Coronary artery (tissue), 2 donors: ENCODE measurements around the gene SLC43A3.

Experiments
- DNase-seq: peaks from one replicate; pipeline ENCODE4 v3.0.0-alpha.2; 2017; ENCODE audit warnings: low spot score
- H3K27ac ChIP-seq, 2 donors: fragments of 200-600 bp; sonication (generic); one replicate each; pipeline ENCODE4 v1.5.1; 2016 to 2019
- H3K4me3 ChIP-seq: fragments of 200-600 bp; sonication (generic); 2 replicates; pipeline ENCODE4 v1.5.1; 2016; ENCODE audit warnings: mild to moderate bottlenecking, moderate library complexity
- CTCF ChIP-seq: fragments of 200-600 bp; sonication (generic); IDR thresholded peaks from one replicate; pipeline ENCODE4 v1.5.1; 2019; ENCODE audit warnings: antibody characterized with exemption

Gene SLC43A3

GRCh38 chr11:57410287-57410686 is 16.6 kb downstream of the SLC43A3 start:
- no peak overlapping the region for H3K4me3 ChIP-seq
- no peak for TF ChIP-seq CTCF
- H3K27ac ChIP-seq: no peak overlapping the region
- no peak for DNase-seq

GRCh38 chr11:57409321-57410100 is 17.4 kb downstream of the SLC43A3 start:
- TF ChIP-seq CTCF: no peak
- DNase-seq: no peak
- H3K4me3 ChIP-seq: no peak overlapping the region
- no peak overlapping the region for H3K27ac ChIP-seq

- no peak overlapping the region for H3K4me3 ChIP-seq
- TF ChIP-seq CTCF: no peak
- no peak for DNase-seq
- H3K27ac ChIP-seq: no peak overlapping the region
Observed at GRCh38 chr11:57408771-57409170, 18.1 kb downstream of the SLC43A3 start.

GRCh38 chr11:57407941-57408475 is 18.9 kb downstream of the SLC43A3 start:
- Histone ChIP-seq H3K4me3 (no peak overlapping the region), H3K27ac (peak overlapping the region in 1 of 2 donors; percentile 35)
- TF ChIP-seq CTCF: no peak
- DNase-seq: no peak

GRCh38 chr11:57407010-57407920 is 19.7 kb downstream of the SLC43A3 start:
- peak overlapping the region in 1 of 2 donors; percentile 35 for H3K27ac ChIP-seq
- TF ChIP-seq CTCF: no peak
- H3K4me3 ChIP-seq: no peak overlapping the region
- DNase-seq: no peak

- H3K4me3 ChIP-seq: no peak overlapping the region
- no peak for TF ChIP-seq CTCF
- H3K27ac ChIP-seq: peak overlapping the region in 1 of 2 donors; percentile 35
- no peak for DNase-seq
Observed at GRCh38 chr11:57406337-57406904, 20.5 kb downstream of the SLC43A3 start.
